Stimulated activated CD4-positive, alpha-beta T cell treated with anti-CD3 and anti-CD28 coated beads, TNF-alpha, amount 100 ng/mL, for 4 hours (primary cell): Measurements from ENCODE around the gene TMEM176B.

Experiments
- DNase-seq, 3 experiments: peaks; one replicate each; pipeline ENCODE4 v3.0.0-alpha.2; 2020; ENCODE audit warnings: low read depth in 3 of 3

The TMEM176B gene

DNA sequence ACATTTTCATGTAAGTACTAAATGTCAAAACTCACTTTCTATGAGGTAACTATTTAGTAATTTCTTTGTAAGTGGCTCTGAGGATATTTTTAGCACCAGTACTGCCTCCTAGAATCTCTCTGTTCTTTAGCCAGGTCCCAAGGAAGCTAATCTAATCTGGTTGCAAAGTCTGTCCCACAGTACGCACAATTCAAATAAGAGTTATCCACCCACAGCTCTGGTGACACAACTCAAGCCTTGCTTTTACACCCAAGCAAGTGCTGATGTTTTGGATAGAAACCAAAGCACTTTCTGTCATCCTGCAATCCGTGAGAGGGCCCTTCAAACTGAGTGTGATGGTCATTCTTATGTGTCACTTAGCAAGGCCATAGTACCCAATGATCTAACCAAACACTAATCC is 48.5 kb downstream of the TMEM176B start:
- DNase-seq = no peak

- DNase-seq = no peak
Measured at GRCh38 chr7:150748376-150748775, 51.8 kb downstream of the TMEM176B start.

DNA sequence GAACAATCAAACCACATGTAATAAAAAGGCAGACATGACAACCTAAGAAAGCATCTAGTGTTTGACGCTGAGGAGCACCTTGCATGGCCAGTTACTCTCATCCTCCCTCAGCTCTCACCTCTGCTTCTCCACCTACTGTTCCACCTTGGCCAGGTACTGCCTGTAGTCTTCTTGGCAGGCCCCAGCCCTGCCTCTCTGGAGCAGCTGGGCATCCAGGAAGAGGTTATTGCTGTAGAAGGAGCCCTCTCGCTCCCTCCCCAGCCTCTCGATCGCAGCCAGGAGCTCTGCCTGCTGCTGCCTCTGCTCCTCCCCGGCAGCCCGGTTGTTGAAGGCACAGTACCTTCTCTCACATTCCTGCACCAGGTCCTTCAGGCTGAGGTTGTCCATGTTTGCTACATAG is 53.2 kb downstream of the TMEM176B start:
- DNase-seq = no peak

- DNase-seq = no peak
Measured at GRCh38 chr7:150745876-150746275, 54.3 kb downstream of the TMEM176B start.

- DNase-seq = no peak
Measured at GRCh38 chr7:150745086-150745485, 55.1 kb downstream of the TMEM176B start.

DNA sequence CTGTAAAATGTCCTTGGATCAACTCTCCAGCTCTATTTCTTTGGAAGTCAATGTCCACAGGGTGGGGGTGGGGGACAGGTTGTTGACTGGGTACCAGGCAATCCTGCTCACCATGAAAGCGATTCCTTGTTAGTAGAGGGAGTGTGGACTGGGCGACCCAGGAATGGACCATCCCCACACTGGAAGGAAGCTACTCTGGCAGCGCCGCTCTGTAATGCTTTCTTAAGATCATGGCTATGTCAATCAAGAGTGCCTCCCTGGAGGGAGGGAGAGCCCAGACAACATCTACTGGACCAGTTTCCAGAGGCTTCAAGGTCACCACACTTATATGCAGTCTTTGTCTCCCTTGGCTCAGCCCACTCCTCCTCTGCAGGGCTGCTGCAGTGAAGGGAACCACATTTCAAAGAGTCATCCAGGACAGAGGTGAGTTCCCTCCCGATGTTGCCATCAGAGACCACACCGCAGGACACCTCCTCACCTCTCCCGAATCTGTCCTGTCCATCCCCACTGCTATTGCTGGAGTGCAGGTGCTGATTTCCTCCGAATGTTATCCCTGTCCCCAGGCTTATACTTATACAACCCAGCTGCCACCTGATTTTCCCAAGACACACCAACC is 56.0 kb downstream of the TMEM176B start:
- DNase-seq = no peak

DNA sequence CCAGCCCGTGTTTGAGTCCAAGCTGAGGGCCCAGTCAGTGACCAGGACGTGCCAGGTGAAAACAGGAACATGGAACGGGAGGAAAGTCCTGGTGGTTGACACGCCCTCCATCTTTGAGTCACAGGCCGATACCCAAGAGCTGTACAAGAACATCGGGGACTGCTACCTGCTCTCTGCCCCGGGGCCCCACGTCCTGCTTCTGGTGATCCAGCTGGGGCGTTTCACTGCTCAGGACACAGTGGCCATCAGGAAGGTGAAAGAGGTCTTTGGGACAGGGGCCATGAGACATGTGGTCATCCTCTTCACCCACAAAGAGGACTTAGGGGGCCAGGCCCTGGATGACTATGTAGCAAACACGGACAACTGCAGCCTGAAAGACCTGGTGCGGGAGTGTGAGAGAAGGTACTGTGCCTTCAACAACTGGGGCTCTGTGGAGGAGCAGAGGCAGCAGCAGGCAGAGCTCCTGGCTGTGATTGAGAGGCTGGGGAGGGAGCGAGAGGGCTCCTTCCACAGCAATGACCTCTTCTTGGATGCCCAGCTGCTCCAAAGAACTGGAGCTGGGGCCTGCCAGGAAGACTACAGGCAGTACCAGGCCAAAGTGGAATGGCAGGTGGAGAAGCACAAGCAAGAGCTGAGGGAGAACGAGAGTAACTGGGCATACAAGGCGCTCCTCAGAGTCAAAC is 57.7 kb downstream of the TMEM176B start:
- DNase-seq = no peak
